ENCODE measurements around the gene KCNK10. TPM values are rescaled to one million over a fixed set of nuclear protein-coding genes. Genes with fewer than 3 reads are reported as not detected.

The KCNK10 gene
- total RNA-seq, 1 experiment from 2014 or later = not detected

GRCh38 chr14:88300817-88301216 lies 22.3 kb downstream of the KCNK10 start:
- DNase-seq (ENCODE audit: low spot score) = no peak
- ChIA-PET CTCF (no interaction called here), POLR2A (ENCODE audit: low non-redundant PET) (no interaction called here)
- intact Hi-C loops (cut with micrococcal nuclease; ENCODE audit: unreplicated experiment) = no loop called here
- H3K27ac ChIP-seq (ENCODE audit: low read depth, low read length, poor library complexity, severe bottlenecking) = no peak overlapping the region
- H3K4me1 ChIP-seq (ENCODE audit: insufficient read depth, low read length, poor library complexity, severe bottlenecking) = no peaks in the 10 kb centered on the region
- no peak for TF ChIP-seq CTCF (conservative IDR thresholded peaks at IDR 0.05; ENCODE audit: low read depth, low read length)
- no peak for TF ChIP-seq EZH2 (IDR thresholded peaks at IDR 0.05; ENCODE audit: borderline replicate concordance, low read depth, low read length, poor library complexity, severe bottlenecking)
- no peaks in the 10 kb centered on the region for H3K36me3 ChIP-seq (ENCODE audit: insufficient read depth, low read length, poor library complexity, severe bottlenecking)
- H3K4me3 ChIP-seq (ENCODE audit: low read depth, low read length, poor library complexity, severe bottlenecking) = no peak overlapping the region
- no TSS peak for BruUV-seq (replicated peaks)
- H3K27me3 ChIP-seq (replicated peaks; ENCODE audit: insufficient read depth, low read depth, low read length, poor library complexity) = peaks cover 10% of the 10 kb centered on the region
- H3K9me3 ChIP-seq (ENCODE audit: low read depth, low read length, poor library complexity, severe bottlenecking) = no peaks in the 10 kb centered on the region

GRCh38 chr14:88299865-88300530 lies 23.1 kb downstream of the KCNK10 start:
- no peaks in the 10 kb centered on the region for H3K36me3 ChIP-seq (ENCODE audit: insufficient read depth, low read length, poor library complexity, severe bottlenecking)
- BruUV-seq (replicated peaks) = no TSS peak
- CTCF ChIA-PET = no interaction called here
- H3K4me3 ChIP-seq (ENCODE audit: low read depth, low read length, poor library complexity, severe bottlenecking) = no peak overlapping the region
- H3K27me3 ChIP-seq (replicated peaks; ENCODE audit: insufficient read depth, low read depth, low read length, poor library complexity) = peaks cover 10% of the 10 kb centered on the region
- intact Hi-C loops (cut with micrococcal nuclease; ENCODE audit: unreplicated experiment) = no loop called here
- POLR2A ChIA-PET (ENCODE audit: low non-redundant PET) = no interaction called here
- TF ChIP-seq EZH2 (IDR thresholded peaks at IDR 0.05; ENCODE audit: borderline replicate concordance, low read depth, low read length, poor library complexity, severe bottlenecking) (no peak), CTCF (conservative IDR thresholded peaks at IDR 0.05; ENCODE audit: low read depth, low read length) (no peak)
- H3K9me3 ChIP-seq (ENCODE audit: low read depth, low read length, poor library complexity, severe bottlenecking) = no peaks in the 10 kb centered on the region
- no peak overlapping the region for H3K27ac ChIP-seq (ENCODE audit: low read depth, low read length, poor library complexity, severe bottlenecking)
- DNase-seq (ENCODE audit: low spot score) = no peak
- H3K4me1 ChIP-seq (ENCODE audit: insufficient read depth, low read length, poor library complexity, severe bottlenecking) = no peaks in the 10 kb centered on the region

- Histone ChIP-seq H3K27ac (ENCODE audit: low read depth, low read length, poor library complexity, severe bottlenecking) (no peak overlapping the region), H3K36me3 (ENCODE audit: insufficient read depth, low read length, poor library complexity, severe bottlenecking) (no peaks in the 10 kb centered on the region), H3K4me3 (ENCODE audit: low read depth, low read length, poor library complexity, severe bottlenecking) (no peak overlapping the region), H3K27me3 (replicated peaks; ENCODE audit: insufficient read depth, low read depth, low read length, poor library complexity) (peaks cover 14% of the 10 kb centered on the region), H3K4me1 (ENCODE audit: insufficient read depth, low read length, poor library complexity, severe bottlenecking) (no peaks in the 10 kb centered on the region), H3K9me3 (ENCODE audit: low read depth, low read length, poor library complexity, severe bottlenecking) (no peaks in the 10 kb centered on the region)
- BruUV-seq (replicated peaks) = no TSS peak
- ChIA-PET CTCF (no interaction called here), POLR2A (ENCODE audit: low non-redundant PET) (no interaction called here)
- intact Hi-C loops (cut with micrococcal nuclease; ENCODE audit: unreplicated experiment) = no loop called here
- DNase-seq (ENCODE audit: low spot score) = no peak
- TF ChIP-seq CTCF (conservative IDR thresholded peaks at IDR 0.05; ENCODE audit: low read depth, low read length) (no peak), EZH2 (IDR thresholded peaks at IDR 0.05; ENCODE audit: borderline replicate concordance, low read depth, low read length, poor library complexity, severe bottlenecking) (no peak)
Measured at GRCh38 chr14:88297306-88297705, 25.8 kb downstream of the KCNK10 start.
